ENCODE data around the gene SNX6.

GRCh38 chr14:34539407-34540180 is 90.4 kb downstream of the SNX6 start, which contains the start of gene EAPP:
- TF ChIP-seq CTCF (IDR thresholded peaks at IDR 0.05 in 2 of 3, conservative IDR thresholded peaks at IDR 0.05 in 1 of 3; ENCODE audit: borderline replicate concordance in 1 of 3, insufficient read depth in 1 of 3, low read depth in 2 of 3, low read length in 2 of 3) = no peak
- TF ChIP-seq, protein P1, sequence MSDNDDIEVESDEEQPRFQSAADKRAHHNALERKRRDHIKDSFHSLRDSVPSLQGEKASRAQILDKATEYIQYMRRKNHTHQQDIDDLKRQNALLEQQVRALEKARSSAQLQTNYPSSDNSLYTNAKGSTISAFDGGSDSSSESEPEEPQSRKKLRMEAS (IDR thresholded peaks at IDR 0.05) = peak; percentile 69
- no peak for TF ChIP-seq TCF7L2 (IDR thresholded peaks at IDR 0.05; ENCODE audit: borderline replicate concordance, extremely low read depth, insufficient read depth, insufficient read length)
